GM12872 (cell line): ENCODE data around the gene SH3BGRL.
A peak's percentile ranks its signal among the peaks of the same experiment; 100 is the strongest.

Experiments used
- TF ChIP-seq, protein P1 (sequence below): IDR thresholded peaks from 3 replicates; pipeline ENCODE4 v1.5.1; 2011; ENCODE audit warnings: low read depth, mild to moderate bottlenecking, low read length, moderate library complexity; ENCODE audit not compliant: insufficient read depth

The SH3BGRL gene

DNA sequence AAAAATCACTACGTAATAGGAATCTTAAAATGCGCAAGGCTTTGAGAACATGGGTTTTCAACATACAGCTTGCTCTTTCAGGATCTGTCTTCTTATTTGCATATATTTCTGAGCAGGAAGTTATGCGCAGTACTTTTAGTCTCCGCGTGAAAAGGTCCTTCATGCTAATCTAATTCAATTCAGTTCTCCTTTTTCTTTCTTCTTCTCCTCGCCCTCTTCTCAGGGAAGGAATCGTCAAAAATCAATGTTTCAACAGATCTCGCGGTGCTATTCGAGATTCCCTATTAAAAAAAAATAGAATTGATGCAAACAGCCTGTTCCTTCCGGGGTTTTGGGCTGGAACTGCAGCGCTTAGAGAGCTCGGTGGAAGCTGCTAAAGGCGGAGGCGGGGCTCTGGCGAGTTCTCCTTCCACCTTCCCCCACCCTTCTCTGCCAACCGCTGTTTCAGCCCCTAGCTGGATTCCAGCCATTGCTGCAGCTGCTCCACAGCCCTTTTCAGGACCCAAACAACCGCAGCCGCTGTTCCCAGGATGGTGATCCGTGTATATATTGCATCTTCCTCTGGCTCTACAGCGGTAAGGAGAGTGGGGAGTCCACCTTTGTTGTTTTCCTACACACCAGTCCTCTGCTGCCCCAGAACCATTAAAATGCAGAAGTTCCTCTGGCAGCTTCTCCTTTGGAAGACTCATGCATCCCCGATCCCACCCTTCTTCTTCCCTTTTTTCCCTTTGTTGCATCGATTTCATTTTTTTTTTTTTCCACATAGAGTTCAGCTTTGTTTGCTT is at the start of gene SH3BGRL, which contains the start of gene HMGN5:
SH3BGRL (plus strand) TSS at position 432 of the 785 bp plus-strand sequence; CDS start at position 531, 99 bp downstream.
HMGN5 (minus strand) TSS at position 243 of the 785 bp plus-strand sequence. CDS start 80,364 bp downstream, outside the sequence.
- TF ChIP-seq, protein P1, sequence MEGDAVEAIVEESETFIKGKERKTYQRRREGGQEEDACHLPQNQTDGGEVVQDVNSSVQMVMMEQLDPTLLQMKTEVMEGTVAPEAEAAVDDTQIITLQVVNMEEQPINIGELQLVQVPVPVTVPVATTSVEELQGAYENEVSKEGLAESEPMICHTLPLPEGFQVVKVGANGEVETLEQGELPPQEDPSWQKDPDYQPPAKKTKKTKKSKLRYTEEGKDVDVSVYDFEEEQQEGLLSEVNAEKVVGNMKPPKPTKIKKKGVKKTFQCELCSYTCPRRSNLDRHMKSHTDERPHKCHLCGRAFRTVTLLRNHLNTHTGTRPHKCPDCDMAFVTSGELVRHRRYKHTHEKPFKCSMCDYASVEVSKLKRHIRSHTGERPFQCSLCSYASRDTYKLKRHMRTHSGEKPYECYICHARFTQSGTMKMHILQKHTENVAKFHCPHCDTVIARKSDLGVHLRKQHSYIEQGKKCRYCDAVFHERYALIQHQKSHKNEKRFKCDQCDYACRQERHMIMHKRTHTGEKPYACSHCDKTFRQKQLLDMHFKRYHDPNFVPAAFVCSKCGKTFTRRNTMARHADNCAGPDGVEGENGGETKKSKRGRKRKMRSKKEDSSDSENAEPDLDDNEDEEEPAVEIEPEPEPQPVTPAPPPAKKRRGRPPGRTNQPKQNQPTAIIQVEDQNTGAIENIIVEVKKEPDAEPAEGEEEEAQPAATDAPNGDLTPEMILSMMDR = no peak

DNA sequence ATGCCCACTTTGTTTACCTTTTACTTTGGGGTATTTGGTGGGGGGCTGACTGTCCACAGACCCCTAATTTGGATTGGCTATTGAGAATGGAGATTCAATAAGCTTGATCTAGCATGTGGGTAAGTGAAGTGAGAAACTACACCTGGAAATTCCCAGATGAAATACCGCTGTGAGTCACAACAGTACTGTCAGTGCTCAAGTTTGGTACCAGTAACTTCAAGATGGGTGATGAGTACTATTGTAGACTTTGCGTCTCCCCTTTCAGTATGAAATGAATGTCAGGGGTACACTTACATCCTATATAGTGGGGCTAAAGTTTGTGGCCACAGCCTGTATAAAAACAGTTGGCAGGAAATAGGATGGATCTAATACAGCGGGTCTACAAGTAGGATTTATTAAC is 33.5 kb upstream of the SH3BGRL start:
- TF ChIP-seq, protein P1 = no peak

DNA sequence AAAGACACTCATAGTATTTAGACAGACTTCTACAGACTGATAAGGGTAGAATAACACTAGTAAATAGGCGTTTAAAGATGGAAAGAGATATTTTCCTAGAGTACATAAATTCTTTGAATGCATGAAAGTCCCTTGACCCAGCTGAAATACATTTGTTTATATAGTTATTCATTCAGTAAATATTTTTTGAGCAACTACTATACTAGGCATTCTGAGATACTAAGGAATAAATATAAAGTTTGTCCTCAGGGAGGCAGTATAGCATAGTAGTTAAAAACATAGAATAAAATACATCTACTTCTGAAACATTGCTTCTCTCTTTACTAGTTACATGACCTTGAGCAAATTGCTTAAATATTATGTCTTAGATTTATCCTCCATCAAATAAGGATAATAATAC is 27.6 kb upstream of the SH3BGRL start:
- TF ChIP-seq, protein P1 = no peak

DNA sequence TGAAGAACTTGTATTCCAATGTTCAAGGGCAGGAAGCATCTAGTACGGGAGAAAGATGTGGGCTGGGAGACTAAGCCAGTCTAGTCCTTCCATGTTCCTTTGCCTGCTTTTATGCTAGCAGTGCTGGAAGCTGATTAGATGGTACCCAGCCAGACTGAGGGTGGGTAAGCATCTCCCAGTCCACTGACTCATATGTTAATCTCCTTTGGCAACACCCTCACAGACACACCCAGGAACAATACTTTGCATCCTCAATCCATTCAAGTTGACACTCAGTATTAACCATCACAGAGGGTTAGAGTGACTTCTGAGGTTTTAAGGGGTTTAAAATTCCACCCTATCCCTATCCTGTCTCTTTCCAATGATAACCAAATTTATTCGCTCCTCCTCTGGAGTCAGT is 6.6 kb upstream of the SH3BGRL start:
- TF ChIP-seq, protein P1 = no peak

DNA sequence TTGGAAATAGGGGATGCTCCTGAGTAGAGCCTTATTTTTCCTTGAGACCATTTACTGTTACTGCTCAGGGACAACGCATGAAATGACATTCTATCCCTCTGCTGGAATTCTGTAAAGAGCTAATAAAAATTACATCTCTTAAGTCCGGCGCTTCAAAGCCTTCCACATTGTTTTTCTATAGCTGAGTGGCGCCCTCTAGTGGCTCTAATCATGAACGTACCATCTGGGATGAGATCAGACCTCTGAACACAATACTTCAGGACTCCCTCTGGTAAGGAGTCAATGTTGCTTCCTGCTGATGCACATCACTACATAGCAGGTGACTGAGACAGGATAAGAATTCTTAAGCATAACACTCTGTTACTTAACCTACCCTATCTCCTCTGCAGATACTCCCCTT is 6.2 kb upstream of the SH3BGRL start:
- TF ChIP-seq, protein P1 = peak; percentile 57

DNA sequence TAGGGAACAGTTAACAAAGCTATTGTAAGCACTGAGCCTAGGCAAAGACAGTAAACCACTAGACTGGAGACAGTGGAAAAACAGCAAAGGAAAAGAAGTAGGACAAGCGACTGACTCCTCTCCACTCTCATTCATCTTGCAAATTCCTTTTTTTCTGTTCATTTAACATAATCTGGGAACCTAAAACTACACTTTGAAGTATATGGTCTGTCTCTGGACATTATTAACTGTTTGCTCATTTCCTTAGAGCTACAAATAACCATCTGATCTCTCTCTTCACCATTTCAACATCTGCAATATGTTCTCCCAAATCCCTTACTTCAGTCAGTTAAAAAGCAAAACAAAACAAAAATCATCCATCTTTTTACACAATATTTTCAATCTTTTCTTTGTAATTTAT is 831 bp upstream of the SH3BGRL start:
- TF ChIP-seq, protein P1 = no peak

DNA sequence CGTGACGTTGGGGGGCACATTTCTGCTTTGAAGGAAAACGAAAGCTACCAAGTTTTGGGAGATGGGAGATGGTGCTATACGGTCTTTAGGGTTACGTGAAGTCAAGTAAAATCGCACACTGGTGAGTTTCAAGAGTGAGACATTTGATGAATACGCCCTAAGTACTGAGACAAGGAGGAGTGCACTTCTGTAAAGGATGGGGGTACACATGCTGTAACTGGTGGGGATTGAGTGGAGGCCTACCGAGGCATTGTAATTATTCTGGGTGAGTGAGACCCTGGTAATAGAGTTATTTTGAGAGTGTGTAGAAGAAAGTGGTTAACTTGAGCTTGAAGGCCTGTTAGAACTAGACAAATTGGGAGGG is 536 bp downstream of the SH3BGRL start:
- TF ChIP-seq, protein P1 = no peak
